HL-60 (cell line): ENCODE results near the gene STAG3.
"Not testable (repeated sequence)": the region's sequence is repeated elsewhere in the genome, so short reads cannot be mapped to it uniquely, and the experiment has no call there.

Experiments
- DNase-seq, 2 experiments: peaks; one replicate each; pipeline ENCODE4 v3.0.0-alpha.2; 2010 to 2020; ENCODE audit warnings: low read depth in 1 of 2, low spot score in 1 of 2
- H3K27ac ChIP-seq: fragments of 250-450 bp; sonication (Bioruptor Pico); replicated peaks from 2 replicates; pipeline ENCODE4 v1.5.1; 2020; ENCODE audit warnings: mild to moderate bottlenecking, moderate library complexity
- H3K27me3 ChIP-seq: fragments of 250-450 bp; sonication (Bioruptor Pico); 2 replicates; pipeline ENCODE4 v1.5.1; 2021; ENCODE audit warnings: mild to moderate bottlenecking, moderate library complexity; ENCODE audit not compliant: insufficient read depth, poor library complexity, severe bottlenecking
- H3K4me3 ChIP-seq: replicated peaks from 2 replicates; pipeline ENCODE4 v1.5.1; 2011; ENCODE audit warnings: mild to moderate bottlenecking, control low read depth, low read length; ENCODE audit not compliant: insufficient read depth
- CTCF ChIP-seq: IDR thresholded peaks from one replicate; pipeline ENCODE4 v1.5.1; 2011; ENCODE audit warnings: low read length, control low read depth, inconsistent platforms; ENCODE audit not compliant: insufficient read depth
- GABPA ChIP-seq: IDR thresholded peaks from 2 replicates; pipeline ENCODE4 v1.6.1; 2012; ENCODE audit warnings: low read depth
- POLR2AphosphoS5 ChIP-seq: IDR thresholded peaks from 2 replicates; pipeline ENCODE4 v1.6.1; 2012; ENCODE audit warnings: low read depth
- REST ChIP-seq: IDR thresholded peaks from 2 replicates; pipeline ENCODE4 v1.6.1; 2012; ENCODE audit warnings: low read depth; ENCODE audit not compliant: insufficient replicate concordance
- SPI1 ChIP-seq: IDR thresholded peaks from 2 replicates; pipeline ENCODE4 v1.6.1; 2012; ENCODE audit warnings: low read depth, mild to moderate bottlenecking, borderline replicate concordance

STAG3 gene

GRCh38 chr7:100192969-100193368 is 15.3 kb downstream of the STAG3 start:
- DNase-seq: no peak
- no peaks in the 10 kb centered on the region for H3K27me3 ChIP-seq
- TF ChIP-seq CTCF (no peak), REST (no peak), SPI1 (no peak), GABPA (no peak), POLR2AphosphoS5 (no peak)
- H3K27ac ChIP-seq: no peak overlapping the region
- no peak overlapping the region for H3K4me3 ChIP-seq

GRCh38 chr7:100195222-100195621 is 17.5 kb downstream of the STAG3 start:
- DNase-seq: no peak
- no peak overlapping the region for H3K4me3 ChIP-seq
- H3K27me3 ChIP-seq: no peaks in the 10 kb centered on the region
- TF ChIP-seq REST: no peak
- no peak for TF ChIP-seq CTCF
- no peak for TF ChIP-seq GABPA
- TF ChIP-seq SPI1: no peak
- no peak for TF ChIP-seq POLR2AphosphoS5
- H3K27ac ChIP-seq: no peak overlapping the region

- H3K27me3 ChIP-seq, DNase-seq, H3K27ac ChIP-seq, H3K4me3 ChIP-seq: not testable (repeated sequence)
Measured at GRCh38 chr7:100195901-100196322, 18.2 kb downstream of the STAG3 start.

- DNase-seq: no peak
- TF ChIP-seq POLR2AphosphoS5: no peak
- TF ChIP-seq GABPA: no peak
- no peak for TF ChIP-seq CTCF
- TF ChIP-seq REST: no peak
- TF ChIP-seq SPI1: no peak
- Histone ChIP-seq H3K27me3 (no peaks in the 10 kb centered on the region), H3K27ac (no peak overlapping the region), H3K4me3 (no peak overlapping the region)
Measured at GRCh38 chr7:100198266-100198665, 20.5 kb downstream of the STAG3 start.
